WTC11 (cell line): ENCODE measurements around the gene COPB2. TPM values are rescaled to one million over a fixed set of nuclear protein-coding genes. Genes with fewer than 3 reads are reported as not detected.
A peak's percentile ranks its signal among the peaks of the same experiment; 100 is the strongest.

ENCODE experiments used
- ATAC-seq: fragments of 200-7000 bp; cut with Tn5 transposase; 2 replicates; pipeline ENCODE4 v1.10.0; 2021; ENCODE audit warnings: mild to moderate bottlenecking, moderate library complexity
- CTCF ChIA-PET: fragments of 300-600 bp; sonication (Branson Sonifier 250); formaldehyde crosslinking; loops from one replicate; lab custom pipeline; 2021; ENCODE audit warnings: antibody characterized with exemption; lab: Charles Lee
- POLR2A ChIA-PET: fragments of 350-600 bp; sonication (Branson Sonifier 250); formaldehyde crosslinking; loops from one replicate; lab custom pipeline; 2021; ENCODE audit warnings: antibody characterized with exemption; lab: Charles Lee
- DNase-seq: peaks from one replicate; pipeline ENCODE4 v3.0.0; 2021; ENCODE audit warnings: low spot score
- H3K27ac Mint-ChIP-seq: 2 replicates; pipeline ENCODE4 v1.8.0; 2021; ENCODE audit warnings: mixed read lengths
- H3K27me3 Mint-ChIP-seq: 2 replicates; pipeline ENCODE4 v1.8.0; 2021; ENCODE audit warnings: low read depth, mild to moderate bottlenecking, moderate library complexity, mixed read lengths
- H3K36me3 Mint-ChIP-seq: 2 replicates; pipeline ENCODE4 v1.8.0; 2021; ENCODE audit warnings: mixed read lengths
- H3K4me1 Mint-ChIP-seq: 2 replicates; pipeline ENCODE4 v1.8.0; 2022; ENCODE audit warnings: mixed read lengths
- H3K4me3 Mint-ChIP-seq: 2 replicates; pipeline ENCODE4 v1.8.0; 2021; ENCODE audit warnings: mild to moderate bottlenecking, moderate library complexity, mixed read lengths
- H3K9me3 Mint-ChIP-seq: 2 replicates; pipeline ENCODE4 v1.8.0; 2021; ENCODE audit warnings: mixed read lengths
- ESRRA ChIP-seq: sonication (generic); formaldehyde crosslinking; IDR thresholded peaks from 2 replicates; pipeline ENCODE4 v1.8.1; 2022; ENCODE audit warnings: mild to moderate bottlenecking, missing genetic modification reagents, borderline replicate concordance
- FOXK1 ChIP-seq: sonication (generic); formaldehyde crosslinking; IDR thresholded peaks from 2 replicates; pipeline ENCODE4 v1.8.0; 2022; ENCODE audit warnings: mild to moderate bottlenecking, moderate library complexity, missing genetic modification reagents
- HMGA2 ChIP-seq: fragments of 250-450 bp; sonication (Bioruptor Pico); IDR thresholded peaks from 2 replicates; pipeline ENCODE4 v1.4.0; 2021; ENCODE audit warnings: mild to moderate bottlenecking, moderate library complexity
- MXD4 ChIP-seq: fragments of 250-450 bp; sonication (Bioruptor Pico); IDR thresholded peaks from 2 replicates; pipeline ENCODE4 v1.8.0; 2021; ENCODE audit warnings: mild to moderate bottlenecking, moderate library complexity, borderline replicate concordance
- NFYB ChIP-seq: sonication (generic); formaldehyde crosslinking; conservative IDR thresholded peaks from 2 replicates; pipeline ENCODE4 v1.8.0; 2022; ENCODE audit warnings: low read depth, missing genetic modification reagents
- RELA ChIP-seq: sonication (generic); formaldehyde crosslinking; IDR thresholded peaks from 2 replicates; pipeline ENCODE4 v1.8.1; 2022; ENCODE audit warnings: missing genetic modification reagents, mild to moderate bottlenecking, borderline replicate concordance
- SP1 ChIP-seq: sonication (generic); formaldehyde crosslinking; conservative IDR thresholded peaks from 2 replicates; pipeline ENCODE4 v1.8.1; 2022; ENCODE audit warnings: missing genetic modification reagents
- total RNA-seq: library from RNA; stranded (reverse); gene quantifications from 3 replicates; pipeline ENCODE4 v1.2.3, GENCODE V29; 2021
- TF ChIP-seq, protein P1 (sequence below): fragments of 250-450 bp; sonication (Bioruptor Pico); IDR thresholded peaks from 2 replicates; pipeline ENCODE4 v2.1.2; 2022; ENCODE audit warnings: mild to moderate bottlenecking, moderate library complexity
- TF ChIP-seq, protein P2 (sequence below): fragments of 250-450 bp; sonication (Bioruptor Pico); IDR thresholded peaks from 2 replicates; pipeline ENCODE4 v1.9.0; 2021; ENCODE audit warnings: mild to moderate bottlenecking
- TF ChIP-seq, protein P3 (sequence below): fragments of 200-600 bp; IDR thresholded peaks from 2 replicates; pipeline ENCODE4 v1.8.0; 2022; ENCODE audit warnings: antibody characterized with exemption
- TF ChIP-seq, protein P4 (sequence below): sonication (generic); formaldehyde crosslinking; conservative IDR thresholded peaks from 2 replicates; pipeline ENCODE4 v1.8.1; 2023; ENCODE audit warnings: mild to moderate bottlenecking, low read depth, missing genetic modification reagents, moderate library complexity
- TF ChIP-seq, protein P5 (sequence below): sonication (generic); formaldehyde crosslinking; IDR thresholded peaks from 2 replicates; pipeline ENCODE4 v1.8.1; 2022; ENCODE audit warnings: mild to moderate bottlenecking, missing genetic modification reagents, moderate library complexity, borderline replicate concordance
- TF ChIP-seq, protein P6 (sequence below): sonication (generic); formaldehyde crosslinking; IDR thresholded peaks from 2 replicates; pipeline ENCODE4 v1.8.1; 2023; ENCODE audit warnings: mild to moderate bottlenecking, missing genetic modification reagents
- TF ChIP-seq, protein P7 (sequence below): sonication (generic); formaldehyde crosslinking; conservative IDR thresholded peaks from 2 replicates; pipeline ENCODE4 v1.8.1; 2022; ENCODE audit warnings: mild to moderate bottlenecking, missing genetic modification reagents
- TF ChIP-seq, protein P8 (sequence below): sonication (generic); formaldehyde crosslinking; IDR thresholded peaks from 2 replicates; pipeline ENCODE4 v1.8.1; 2023; ENCODE audit warnings: mild to moderate bottlenecking, missing genetic modification reagents, moderate library complexity

Gene COPB2
- total RNA-seq, 1 experiment from 2014 or later, result 141 TPM

DNA sequence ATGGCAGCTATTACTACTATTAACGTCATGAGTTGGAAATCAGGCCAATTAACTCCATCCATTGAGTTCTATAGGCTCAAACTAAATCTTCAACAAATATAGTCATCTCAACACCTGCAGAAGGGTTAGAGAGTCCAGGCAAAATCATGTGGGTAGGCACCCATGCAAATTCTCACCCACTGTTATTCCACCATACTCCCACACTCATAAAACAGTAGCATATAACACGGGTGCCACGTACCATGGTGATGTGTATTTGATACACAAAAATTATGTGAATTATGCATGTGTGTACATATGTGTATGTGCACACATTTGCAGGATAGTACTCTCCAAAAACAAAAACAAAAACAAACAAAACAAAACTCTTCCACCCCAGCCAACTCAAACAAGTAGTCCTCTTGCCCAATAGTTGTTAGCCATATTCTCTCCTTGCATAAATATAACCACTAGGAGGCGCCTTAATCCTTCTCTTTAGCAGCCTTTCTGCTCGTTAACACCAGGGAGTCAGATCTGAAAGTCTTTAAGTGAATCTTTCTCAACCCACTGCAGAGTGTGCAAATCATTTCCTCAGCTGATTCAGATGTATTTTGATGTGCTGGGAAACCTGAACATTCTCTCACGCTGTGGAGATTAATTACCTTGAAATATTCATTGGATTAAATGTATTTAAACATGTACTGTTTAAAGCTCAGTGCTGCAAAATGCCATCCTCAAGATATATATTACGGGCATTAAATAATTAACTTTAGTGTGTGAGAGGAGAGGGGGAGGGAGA lies 38.0 kb upstream of the COPB2 start:
- H3K27me3 Mint-ChIP-seq, result no peaks in the 10 kb centered on the region
- H3K36me3 Mint-ChIP-seq, result peaks cover 2% of the 10 kb centered on the region; the same call in 1 of the 2 replicates
- POLR2A ChIA-PET, result no interaction called here

DNA sequence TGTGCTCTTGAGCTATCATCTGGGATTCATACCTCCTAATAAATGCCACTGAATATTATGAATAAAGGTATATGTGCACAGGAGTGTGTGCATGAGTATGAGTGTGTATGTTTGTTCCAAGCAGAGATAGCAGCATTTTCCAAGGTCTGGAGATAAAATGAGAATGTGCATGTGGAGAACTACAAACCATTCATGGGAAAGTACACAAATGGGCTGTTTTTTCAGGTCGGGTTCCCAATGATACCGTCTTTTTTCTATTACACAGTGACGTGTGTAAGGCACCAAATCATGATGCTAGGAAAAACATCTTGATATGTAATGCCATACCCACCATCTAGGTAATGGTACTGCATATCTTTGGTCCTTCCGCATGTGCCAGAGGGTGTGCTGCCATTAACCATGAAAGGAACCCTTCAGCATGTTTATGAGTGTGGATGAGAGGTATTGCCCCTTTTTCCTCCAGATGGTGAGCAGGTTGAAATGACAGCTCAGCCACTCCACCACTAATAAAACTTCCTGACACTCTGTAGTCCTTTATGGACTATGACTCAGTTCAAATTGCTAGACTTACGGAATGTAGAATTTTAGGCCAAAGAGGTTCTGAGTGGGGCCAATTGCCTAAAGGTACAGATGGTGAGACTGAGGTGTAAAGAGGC lies 36.4 kb upstream of the COPB2 start:
- no peak for DNase-seq
- TF ChIP-seq NFYB (CRISPR knock-in tag) (no peak), FOXK1 (CRISPR knock-in tag) (no peak), ESRRA (CRISPR knock-in tag) (no peak), MXD4 (CRISPR knock-in tag) (no peak)
- TF ChIP-seq, protein P1, sequence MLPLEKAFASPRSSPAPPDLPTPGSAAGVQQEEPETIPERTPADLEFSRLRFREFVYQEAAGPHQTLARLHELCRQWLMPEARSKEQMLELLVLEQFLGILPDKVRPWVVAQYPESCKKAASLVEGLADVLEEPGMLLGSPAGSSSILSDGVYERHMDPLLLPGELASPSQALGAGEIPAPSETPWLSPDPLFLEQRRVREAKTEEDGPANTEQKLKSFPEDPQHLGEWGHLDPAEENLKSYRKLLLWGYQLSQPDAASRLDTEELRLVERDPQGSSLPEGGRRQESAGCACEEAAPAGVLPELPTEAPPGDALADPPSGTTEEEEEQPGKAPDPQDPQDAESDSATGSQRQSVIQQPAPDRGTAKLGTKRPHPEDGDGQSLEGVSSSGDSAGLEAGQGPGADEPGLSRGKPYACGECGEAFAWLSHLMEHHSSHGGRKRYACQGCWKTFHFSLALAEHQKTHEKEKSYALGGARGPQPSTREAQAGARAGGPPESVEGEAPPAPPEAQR (CRISPR knock-in tag), result no peak
- TF ChIP-seq, protein P2, sequence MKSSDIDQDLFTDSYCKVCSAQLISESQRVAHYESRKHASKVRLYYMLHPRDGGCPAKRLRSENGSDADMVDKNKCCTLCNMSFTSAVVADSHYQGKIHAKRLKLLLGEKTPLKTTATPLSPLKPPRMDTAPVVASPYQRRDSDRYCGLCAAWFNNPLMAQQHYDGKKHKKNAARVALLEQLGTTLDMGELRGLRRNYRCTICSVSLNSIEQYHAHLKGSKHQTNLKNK (CRISPR knock-in tag), result no peak
- TF ChIP-seq, all 79 proteins: peak for 0
- H3K9me3 Mint-ChIP-seq, result no peaks in the 10 kb centered on the region
- no peak overlapping the region for H3K4me3 Mint-ChIP-seq
- no peak for ATAC-seq
- peaks cover 4% of the 10 kb centered on the region; the same call in 1 of the 2 replicates for H3K4me1 Mint-ChIP-seq
- no peaks in the 10 kb centered on the region for H3K36me3 Mint-ChIP-seq
- ChIA-PET CTCF (interaction anchor here (0.9 to 2.1 kb wide), 5 partner anchors 81 to 510 kb away, joined by 3 to 17 read pairs (median 7); partner anchors contain the start of gene CLSTN2), POLR2A (interaction anchor here (0.6 kb wide), 1 partner anchor 382 kb away, joined by 4 read pairs; no protein-coding TSS in a partner anchor)
- H3K27me3 Mint-ChIP-seq, result no peaks in the 10 kb centered on the region
- no peak overlapping the region for H3K27ac Mint-ChIP-seq

More for the DNA sequence above, 38.0 kb upstream of the COPB2 start:
- ATAC-seq, result peak; percentile 67
- H3K27ac Mint-ChIP-seq, result no peak overlapping the region
- no peak for DNase-seq
- no peaks in the 10 kb centered on the region for H3K9me3 Mint-ChIP-seq
- CTCF ChIA-PET, result interaction anchor here (0.6 to 2.3 kb wide), 29 partner anchors 11 to 622 kb away, joined by 3 to 18 read pairs (median 4); partner anchors contain the start of genes CLSTN2 and COPB2
- no peak overlapping the region for H3K4me3 Mint-ChIP-seq
- H3K4me1 Mint-ChIP-seq, result peaks cover 4% of the 10 kb centered on the region; the same call in 1 of the 2 replicates
- TF ChIP-seq, protein P3, sequence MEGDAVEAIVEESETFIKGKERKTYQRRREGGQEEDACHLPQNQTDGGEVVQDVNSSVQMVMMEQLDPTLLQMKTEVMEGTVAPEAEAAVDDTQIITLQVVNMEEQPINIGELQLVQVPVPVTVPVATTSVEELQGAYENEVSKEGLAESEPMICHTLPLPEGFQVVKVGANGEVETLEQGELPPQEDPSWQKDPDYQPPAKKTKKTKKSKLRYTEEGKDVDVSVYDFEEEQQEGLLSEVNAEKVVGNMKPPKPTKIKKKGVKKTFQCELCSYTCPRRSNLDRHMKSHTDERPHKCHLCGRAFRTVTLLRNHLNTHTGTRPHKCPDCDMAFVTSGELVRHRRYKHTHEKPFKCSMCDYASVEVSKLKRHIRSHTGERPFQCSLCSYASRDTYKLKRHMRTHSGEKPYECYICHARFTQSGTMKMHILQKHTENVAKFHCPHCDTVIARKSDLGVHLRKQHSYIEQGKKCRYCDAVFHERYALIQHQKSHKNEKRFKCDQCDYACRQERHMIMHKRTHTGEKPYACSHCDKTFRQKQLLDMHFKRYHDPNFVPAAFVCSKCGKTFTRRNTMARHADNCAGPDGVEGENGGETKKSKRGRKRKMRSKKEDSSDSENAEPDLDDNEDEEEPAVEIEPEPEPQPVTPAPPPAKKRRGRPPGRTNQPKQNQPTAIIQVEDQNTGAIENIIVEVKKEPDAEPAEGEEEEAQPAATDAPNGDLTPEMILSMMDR, result peak; percentile 73
- TF ChIP-seq HMGA2 (CRISPR knock-in tag), result no peak

DNA sequence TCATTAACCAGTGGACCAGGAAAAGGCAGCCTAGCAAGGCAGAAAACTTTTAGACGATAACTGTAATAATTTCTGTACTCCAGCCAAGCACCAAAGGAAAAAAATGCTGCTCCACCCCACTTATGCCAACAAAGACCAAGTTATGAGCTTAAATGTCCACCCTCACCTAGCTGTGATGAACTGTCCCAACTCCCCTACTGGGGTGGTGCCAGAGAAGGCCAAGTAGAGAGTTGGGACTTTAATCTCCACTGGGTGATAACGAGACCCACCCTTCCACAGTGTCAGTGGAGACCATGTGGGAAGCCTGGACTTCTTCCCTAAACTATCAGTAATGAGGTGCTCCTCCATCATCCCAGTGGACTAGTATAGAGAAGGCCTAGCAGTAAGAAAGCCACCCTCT lies 33.8 kb upstream of the COPB2 start:
- CTCF ChIA-PET, result no interaction called here
- no peak for ATAC-seq
- POLR2A ChIA-PET, result no interaction called here
- TF ChIP-seq, protein P4, sequence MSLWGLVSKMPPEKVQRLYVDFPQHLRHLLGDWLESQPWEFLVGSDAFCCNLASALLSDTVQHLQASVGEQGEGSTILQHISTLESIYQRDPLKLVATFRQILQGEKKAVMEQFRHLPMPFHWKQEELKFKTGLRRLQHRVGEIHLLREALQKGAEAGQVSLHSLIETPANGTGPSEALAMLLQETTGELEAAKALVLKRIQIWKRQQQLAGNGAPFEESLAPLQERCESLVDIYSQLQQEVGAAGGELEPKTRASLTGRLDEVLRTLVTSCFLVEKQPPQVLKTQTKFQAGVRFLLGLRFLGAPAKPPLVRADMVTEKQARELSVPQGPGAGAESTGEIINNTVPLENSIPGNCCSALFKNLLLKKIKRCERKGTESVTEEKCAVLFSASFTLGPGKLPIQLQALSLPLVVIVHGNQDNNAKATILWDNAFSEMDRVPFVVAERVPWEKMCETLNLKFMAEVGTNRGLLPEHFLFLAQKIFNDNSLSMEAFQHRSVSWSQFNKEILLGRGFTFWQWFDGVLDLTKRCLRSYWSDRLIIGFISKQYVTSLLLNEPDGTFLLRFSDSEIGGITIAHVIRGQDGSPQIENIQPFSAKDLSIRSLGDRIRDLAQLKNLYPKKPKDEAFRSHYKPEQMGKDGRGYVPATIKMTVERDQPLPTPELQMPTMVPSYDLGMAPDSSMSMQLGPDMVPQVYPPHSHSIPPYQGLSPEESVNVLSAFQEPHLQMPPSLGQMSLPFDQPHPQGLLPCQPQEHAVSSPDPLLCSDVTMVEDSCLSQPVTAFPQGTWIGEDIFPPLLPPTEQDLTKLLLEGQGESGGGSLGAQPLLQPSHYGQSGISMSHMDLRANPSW (CRISPR knock-in tag), result no peak
- TF ChIP-seq, protein P5, sequence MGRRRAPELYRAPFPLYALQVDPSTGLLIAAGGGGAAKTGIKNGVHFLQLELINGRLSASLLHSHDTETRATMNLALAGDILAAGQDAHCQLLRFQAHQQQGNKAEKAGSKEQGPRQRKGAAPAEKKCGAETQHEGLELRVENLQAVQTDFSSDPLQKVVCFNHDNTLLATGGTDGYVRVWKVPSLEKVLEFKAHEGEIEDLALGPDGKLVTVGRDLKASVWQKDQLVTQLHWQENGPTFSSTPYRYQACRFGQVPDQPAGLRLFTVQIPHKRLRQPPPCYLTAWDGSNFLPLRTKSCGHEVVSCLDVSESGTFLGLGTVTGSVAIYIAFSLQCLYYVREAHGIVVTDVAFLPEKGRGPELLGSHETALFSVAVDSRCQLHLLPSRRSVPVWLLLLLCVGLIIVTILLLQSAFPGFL (CRISPR knock-in tag), result no peak
- TF ChIP-seq, protein P6, sequence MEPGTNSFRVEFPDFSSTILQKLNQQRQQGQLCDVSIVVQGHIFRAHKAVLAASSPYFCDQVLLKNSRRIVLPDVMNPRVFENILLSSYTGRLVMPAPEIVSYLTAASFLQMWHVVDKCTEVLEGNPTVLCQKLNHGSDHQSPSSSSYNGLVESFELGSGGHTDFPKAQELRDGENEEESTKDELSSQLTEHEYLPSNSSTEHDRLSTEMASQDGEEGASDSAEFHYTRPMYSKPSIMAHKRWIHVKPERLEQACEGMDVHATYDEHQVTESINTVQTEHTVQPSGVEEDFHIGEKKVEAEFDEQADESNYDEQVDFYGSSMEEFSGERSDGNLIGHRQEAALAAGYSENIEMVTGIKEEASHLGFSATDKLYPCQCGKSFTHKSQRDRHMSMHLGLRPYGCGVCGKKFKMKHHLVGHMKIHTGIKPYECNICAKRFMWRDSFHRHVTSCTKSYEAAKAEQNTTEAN (CRISPR knock-in tag), result no peak
- TF ChIP-seq RELA (CRISPR knock-in tag), result no peak
- TF ChIP-seq, protein P7, sequence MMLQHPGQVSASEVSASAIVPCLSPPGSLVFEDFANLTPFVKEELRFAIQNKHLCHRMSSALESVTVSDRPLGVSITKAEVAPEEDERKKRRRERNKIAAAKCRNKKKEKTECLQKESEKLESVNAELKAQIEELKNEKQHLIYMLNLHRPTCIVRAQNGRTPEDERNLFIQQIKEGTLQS (CRISPR knock-in tag), result no peak
- TF ChIP-seq SP1 (CRISPR knock-in tag), result no peak
- TF ChIP-seq, protein P8, sequence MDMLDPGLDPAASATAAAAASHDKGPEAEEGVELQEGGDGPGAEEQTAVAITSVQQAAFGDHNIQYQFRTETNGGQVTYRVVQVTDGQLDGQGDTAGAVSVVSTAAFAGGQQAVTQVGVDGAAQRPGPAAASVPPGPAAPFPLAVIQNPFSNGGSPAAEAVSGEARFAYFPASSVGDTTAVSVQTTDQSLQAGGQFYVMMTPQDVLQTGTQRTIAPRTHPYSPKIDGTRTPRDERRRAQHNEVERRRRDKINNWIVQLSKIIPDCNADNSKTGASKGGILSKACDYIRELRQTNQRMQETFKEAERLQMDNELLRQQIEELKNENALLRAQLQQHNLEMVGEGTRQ (CRISPR knock-in tag), result no peak

More for the DNA sequence above, 33.8 kb upstream of the COPB2 start:
- DNase-seq, result no peak
- Mint-ChIP-seq H3K27me3 (no peaks in the 10 kb centered on the region), H3K4me3 (no peak overlapping the region), H3K4me1 (no peaks in the 10 kb centered on the region), H3K36me3 (no peaks in the 10 kb centered on the region), H3K9me3 (no peaks in the 10 kb centered on the region), H3K27ac (no peak overlapping the region)
